ENCODE results near the gene RSPO1.

Gene RSPO1

GRCh38 chr1:37567023-37567422, 67.7 kb downstream of the RSPO1 start:
- no peak for DNase-seq (ENCODE audit: low read depth in 2 of 2)

GRCh38 chr1:37564892-37565291, 69.8 kb downstream of the RSPO1 start:
- DNase-seq (ENCODE audit: low read depth in 2 of 2) = no peak

GRCh38 chr1:37562984-37563383, 71.7 kb downstream of the RSPO1 start:
- no peak for DNase-seq (ENCODE audit: low read depth in 2 of 2)
